Progenitor cell of endocrine pancreas (in vitro differentiated cells): ENCODE results near the gene DGKB. TPM values are rescaled to one million over a fixed set of nuclear protein-coding genes. Genes with fewer than 3 reads are reported as not detected.

ENCODE experiments used
- DNase-seq: peaks from one replicate; pipeline ENCODE4 v3.0.0; 2021; ENCODE audit warnings: low spot score; ENCODE audit not compliant: unreplicated experiment
- H3K27ac Mint-ChIP-seq: 2 replicates; pipeline ENCODE4 v1.8.0; 2021; ENCODE audit warnings: mild to moderate bottlenecking, moderate library complexity, mixed read lengths
- H3K27me3 Mint-ChIP-seq: 2 replicates; pipeline ENCODE4 v1.8.0; 2021; ENCODE audit warnings: mixed read lengths
- H3K36me3 Mint-ChIP-seq: 2 replicates; pipeline ENCODE4 v1.8.0; 2022; ENCODE audit warnings: mixed read lengths; ENCODE audit not compliant: insufficient read depth
- H3K4me1 Mint-ChIP-seq: 2 replicates; pipeline ENCODE4 v1.8.0; 2021; ENCODE audit warnings: low read depth, mixed read lengths
- H3K4me3 Mint-ChIP-seq: 2 replicates; pipeline ENCODE4 v1.8.0; 2021; ENCODE audit warnings: low read depth, mild to moderate bottlenecking, moderate library complexity, mixed read lengths
- H3K9me3 Mint-ChIP-seq: 2 replicates; pipeline ENCODE4 v1.8.0; 2021; ENCODE audit warnings: low read depth, mixed read lengths
- total RNA-seq: library from RNA; stranded (reverse); gene quantifications from 2 replicates; pipeline ENCODE4 v1.2.1, GENCODE V29; 2021
- TF ChIP-seq, protein P1 (sequence below): fragments of 200-600 bp; sonication (generic); IDR thresholded peaks from one replicate; pipeline ENCODE4 v1.5.0; 2021; ENCODE audit warnings: antibody characterized with exemption, mild to moderate bottlenecking; ENCODE audit not compliant: unreplicated experiment

The DGKB gene
- total RNA-seq, 1 donor from 2014 or later: 0.74 TPM

DNA sequence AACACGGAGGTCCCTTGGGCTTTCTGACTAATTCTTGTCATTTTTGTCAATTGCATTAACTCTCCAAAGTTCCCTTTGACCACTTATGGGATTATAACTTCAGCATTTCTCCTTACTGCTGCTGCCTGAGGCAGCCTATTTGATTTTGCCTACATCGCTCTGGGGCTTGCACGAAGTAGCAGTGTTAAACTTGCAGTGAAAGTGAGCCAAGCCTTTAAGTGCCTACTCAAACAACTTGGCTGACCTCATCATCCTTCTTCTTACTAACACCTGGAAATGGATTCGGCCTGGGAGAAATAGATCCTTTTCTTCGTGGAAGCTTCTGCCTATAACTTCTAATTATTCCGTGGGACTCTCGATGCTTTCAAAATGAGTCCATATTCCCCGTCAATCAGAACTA is 76.6 kb downstream of the DGKB start:
- TF ChIP-seq, protein P1, sequence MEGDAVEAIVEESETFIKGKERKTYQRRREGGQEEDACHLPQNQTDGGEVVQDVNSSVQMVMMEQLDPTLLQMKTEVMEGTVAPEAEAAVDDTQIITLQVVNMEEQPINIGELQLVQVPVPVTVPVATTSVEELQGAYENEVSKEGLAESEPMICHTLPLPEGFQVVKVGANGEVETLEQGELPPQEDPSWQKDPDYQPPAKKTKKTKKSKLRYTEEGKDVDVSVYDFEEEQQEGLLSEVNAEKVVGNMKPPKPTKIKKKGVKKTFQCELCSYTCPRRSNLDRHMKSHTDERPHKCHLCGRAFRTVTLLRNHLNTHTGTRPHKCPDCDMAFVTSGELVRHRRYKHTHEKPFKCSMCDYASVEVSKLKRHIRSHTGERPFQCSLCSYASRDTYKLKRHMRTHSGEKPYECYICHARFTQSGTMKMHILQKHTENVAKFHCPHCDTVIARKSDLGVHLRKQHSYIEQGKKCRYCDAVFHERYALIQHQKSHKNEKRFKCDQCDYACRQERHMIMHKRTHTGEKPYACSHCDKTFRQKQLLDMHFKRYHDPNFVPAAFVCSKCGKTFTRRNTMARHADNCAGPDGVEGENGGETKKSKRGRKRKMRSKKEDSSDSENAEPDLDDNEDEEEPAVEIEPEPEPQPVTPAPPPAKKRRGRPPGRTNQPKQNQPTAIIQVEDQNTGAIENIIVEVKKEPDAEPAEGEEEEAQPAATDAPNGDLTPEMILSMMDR: no peak
- Mint-ChIP-seq H3K4me3 (no peak overlapping the region), H3K4me1 (peaks cover 5% of the 10 kb centered on the region), H3K27me3 (peaks cover 24% of the 10 kb centered on the region), H3K36me3 (no peaks in the 10 kb centered on the region), H3K9me3 (no peaks in the 10 kb centered on the region), H3K27ac (no peak overlapping the region)
- DNase-seq: no peak

DNA sequence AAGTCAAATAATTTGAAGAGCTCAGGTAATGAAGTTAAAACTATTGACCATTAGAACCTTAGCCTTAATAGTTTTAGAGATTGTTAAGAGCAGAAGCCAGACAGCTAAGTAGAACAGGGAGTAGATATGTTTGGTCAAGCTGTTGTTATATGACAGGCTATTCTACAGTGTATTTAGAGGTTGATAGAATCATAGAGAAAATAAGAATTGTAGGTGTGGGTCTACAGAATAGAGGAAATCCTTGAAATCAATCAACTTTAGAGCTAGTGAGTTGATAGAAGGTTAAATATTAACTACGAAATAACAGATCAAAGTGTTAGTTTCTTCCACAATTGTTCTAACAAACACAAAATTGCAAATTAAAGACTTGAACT is 80.1 kb downstream of the DGKB start:
- DNase-seq: no peak
- TF ChIP-seq, protein P1: no peak
- no peak overlapping the region for H3K4me3 Mint-ChIP-seq
- H3K27me3 Mint-ChIP-seq: peaks cover 21% of the 10 kb centered on the region
- no peak overlapping the region for H3K27ac Mint-ChIP-seq
- H3K36me3 Mint-ChIP-seq: no peaks in the 10 kb centered on the region
- no peaks in the 10 kb centered on the region for H3K9me3 Mint-ChIP-seq
- H3K4me1 Mint-ChIP-seq: peaks cover 9% of the 10 kb centered on the region

DNA sequence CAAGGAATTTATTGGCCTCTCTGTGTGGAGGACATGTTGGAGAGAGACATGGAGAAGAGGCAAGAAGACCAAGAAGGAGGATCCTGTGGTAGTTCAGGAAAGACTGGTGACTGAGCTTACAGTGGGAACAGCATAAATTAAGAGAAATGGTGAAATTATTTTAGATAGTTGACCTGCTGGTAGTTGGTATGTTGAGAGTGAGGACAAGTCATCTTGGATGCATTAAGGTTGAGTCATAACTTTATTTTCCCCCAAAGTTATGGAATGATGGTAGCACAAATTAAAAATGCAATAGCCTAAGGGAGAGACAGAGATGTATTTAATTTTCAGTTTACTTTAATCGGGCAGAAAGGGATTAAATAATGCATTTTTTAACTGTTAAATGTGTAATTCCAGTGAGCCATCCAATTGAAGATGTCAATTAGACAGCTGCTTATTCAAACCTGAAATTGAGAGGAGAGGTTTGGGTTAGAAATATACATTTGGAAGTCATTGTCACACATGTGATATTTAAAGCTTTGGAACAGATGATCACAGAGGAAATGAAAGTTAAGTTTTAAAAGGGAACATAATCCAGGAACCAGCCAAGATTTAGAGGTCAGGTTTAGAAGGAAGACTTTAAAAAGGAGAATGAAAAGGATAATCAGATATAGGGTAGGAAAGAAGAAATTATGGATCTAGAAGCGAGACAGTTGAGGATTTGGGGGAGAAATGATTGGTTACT is 80.6 kb downstream of the DGKB start:
- no peaks in the 10 kb centered on the region for H3K9me3 Mint-ChIP-seq
- TF ChIP-seq, protein P1: no peak
- peaks cover 9% of the 10 kb centered on the region for H3K4me1 Mint-ChIP-seq
- H3K27ac Mint-ChIP-seq: no peak overlapping the region
- no peak overlapping the region for H3K4me3 Mint-ChIP-seq
- DNase-seq: no peak
- peaks cover 20% of the 10 kb centered on the region for H3K27me3 Mint-ChIP-seq
- H3K36me3 Mint-ChIP-seq: no peaks in the 10 kb centered on the region

DNA sequence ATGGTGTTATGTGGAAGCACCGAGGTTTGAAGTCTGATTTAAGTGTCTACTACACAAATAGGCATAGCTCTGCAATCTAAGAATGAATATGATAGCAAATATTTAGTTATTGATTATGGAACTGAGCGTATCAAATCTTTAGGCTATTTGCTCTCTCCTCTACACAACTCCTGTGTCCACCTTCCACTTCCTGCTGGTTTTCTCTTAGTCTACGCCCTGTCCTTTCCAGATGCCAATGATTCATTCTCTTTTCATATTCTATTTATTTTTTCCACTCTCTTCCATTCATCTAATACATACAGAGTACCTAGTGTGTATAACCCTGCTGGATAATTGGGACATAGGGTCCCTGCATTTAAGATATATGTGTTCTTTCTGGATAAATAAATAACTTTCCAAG is 83.7 kb downstream of the DGKB start:
- Mint-ChIP-seq H3K27me3 (peaks cover 16% of the 10 kb centered on the region), H3K4me3 (no peak overlapping the region), H3K36me3 (no peaks in the 10 kb centered on the region), H3K27ac (no peak overlapping the region), H3K9me3 (no peaks in the 10 kb centered on the region), H3K4me1 (peaks cover 15% of the 10 kb centered on the region)
- no peak for DNase-seq
- TF ChIP-seq, protein P1: no peak

DNA sequence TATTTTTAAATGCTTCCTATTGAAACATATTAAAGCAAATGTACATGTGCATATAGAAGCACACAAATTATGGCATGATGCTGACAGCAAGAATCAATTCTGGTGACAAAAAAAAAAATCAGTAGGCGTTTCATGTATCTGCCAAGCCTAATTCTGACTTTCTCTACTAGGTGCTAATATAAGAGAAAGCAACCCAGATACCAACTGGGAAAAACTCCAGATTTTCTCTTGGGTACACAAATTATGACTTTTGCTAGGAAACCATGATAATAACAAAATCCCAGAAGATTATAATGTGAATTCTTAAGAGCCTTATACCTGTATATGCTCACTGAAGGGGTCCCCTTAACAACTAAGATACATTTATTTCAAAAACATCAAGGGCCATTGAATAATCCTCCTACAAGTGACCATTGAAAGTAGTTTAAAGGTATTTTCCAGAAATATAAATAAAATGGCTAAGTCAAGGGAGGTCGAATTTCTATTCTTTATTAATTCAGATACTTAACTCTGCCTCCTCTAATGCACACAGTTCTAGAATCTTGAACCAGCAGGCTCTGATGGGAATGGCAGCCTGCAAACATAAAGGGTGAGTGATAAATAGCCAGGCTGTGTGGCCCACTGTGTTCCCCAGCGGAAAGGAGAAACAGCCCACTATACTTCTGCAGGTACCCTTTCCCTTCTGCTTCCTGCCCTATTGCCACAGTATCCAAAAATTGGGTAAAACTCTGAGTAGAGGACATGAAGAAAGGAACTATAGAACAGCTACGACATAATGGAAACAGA is 84.5 kb downstream of the DGKB start:
- peaks cover 14% of the 10 kb centered on the region for H3K27me3 Mint-ChIP-seq
- peaks cover 15% of the 10 kb centered on the region for H3K4me1 Mint-ChIP-seq
- H3K36me3 Mint-ChIP-seq: no peaks in the 10 kb centered on the region
- TF ChIP-seq, protein P1: no peak
- no peak overlapping the region for H3K4me3 Mint-ChIP-seq
- no peak overlapping the region for H3K27ac Mint-ChIP-seq
- no peak for DNase-seq
- H3K9me3 Mint-ChIP-seq: no peaks in the 10 kb centered on the region
